ENCODE measurements around the gene ICE2. TPM values are rescaled to one million over a fixed set of nuclear protein-coding genes. Genes with fewer than 3 reads are reported as not detected.

ICE2 gene
- total RNA-seq, 1 experiment from 2014 or later, result 17.2 TPM

- no peak for DNase-seq (ENCODE audit: low spot score)
Measured at GRCh38 chr15:60370869-60371136, 108.1 kb downstream of the ICE2 start.

- DNase-seq (ENCODE audit: low spot score), result no peak
Measured at GRCh38 chr15:60370105-60370868, 108.7 kb downstream of the ICE2 start.

GRCh38 chr15:60369696-60370095 lies 109.2 kb downstream of the ICE2 start:
- no peak for DNase-seq (ENCODE audit: low spot score)

Other genes starting within 250 kb of the ICE2 start
- gene ANXA2, start 81.2 kb downstream of the ICE2 start, total RNA-seq (2014; rRNA removed; shearing (Covaris generic)), result 2,749 and 2,975 TPM in 2 replicates